Endometrium (tissue), 2 donors: ENCODE data around the gene MGAT5B.
"Not testable (repeated sequence)": the region's sequence is repeated elsewhere in the genome, so short reads cannot be mapped to it uniquely, and the experiment has no call there.

Experiments used
- FAIRE-seq: peaks from 2 replicates; lab custom pipeline; 2012; peaks lifted over from hg19 to GRCh38; lab: Jason Lieb, UNC
- donor health status: control.
- donor health status: control.

The MGAT5B gene, protein sequence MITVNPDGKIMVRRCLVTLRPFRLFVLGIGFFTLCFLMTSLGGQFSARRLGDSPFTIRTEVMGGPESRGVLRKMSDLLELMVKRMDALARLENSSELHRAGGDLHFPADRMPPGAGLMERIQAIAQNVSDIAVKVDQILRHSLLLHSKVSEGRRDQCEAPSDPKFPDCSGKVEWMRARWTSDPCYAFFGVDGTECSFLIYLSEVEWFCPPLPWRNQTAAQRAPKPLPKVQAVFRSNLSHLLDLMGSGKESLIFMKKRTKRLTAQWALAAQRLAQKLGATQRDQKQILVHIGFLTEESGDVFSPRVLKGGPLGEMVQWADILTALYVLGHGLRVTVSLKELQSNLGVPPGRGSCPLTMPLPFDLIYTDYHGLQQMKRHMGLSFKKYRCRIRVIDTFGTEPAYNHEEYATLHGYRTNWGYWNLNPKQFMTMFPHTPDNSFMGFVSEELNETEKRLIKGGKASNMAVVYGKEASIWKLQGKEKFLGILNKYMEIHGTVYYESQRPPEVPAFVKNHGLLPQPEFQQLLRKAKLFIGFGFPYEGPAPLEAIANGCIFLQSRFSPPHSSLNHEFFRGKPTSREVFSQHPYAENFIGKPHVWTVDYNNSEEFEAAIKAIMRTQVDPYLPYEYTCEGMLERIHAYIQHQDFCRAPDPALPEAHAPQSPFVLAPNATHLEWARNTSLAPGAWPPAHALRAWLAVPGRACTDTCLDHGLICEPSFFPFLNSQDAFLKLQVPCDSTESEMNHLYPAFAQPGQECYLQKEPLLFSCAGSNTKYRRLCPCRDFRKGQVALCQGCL

DNA sequence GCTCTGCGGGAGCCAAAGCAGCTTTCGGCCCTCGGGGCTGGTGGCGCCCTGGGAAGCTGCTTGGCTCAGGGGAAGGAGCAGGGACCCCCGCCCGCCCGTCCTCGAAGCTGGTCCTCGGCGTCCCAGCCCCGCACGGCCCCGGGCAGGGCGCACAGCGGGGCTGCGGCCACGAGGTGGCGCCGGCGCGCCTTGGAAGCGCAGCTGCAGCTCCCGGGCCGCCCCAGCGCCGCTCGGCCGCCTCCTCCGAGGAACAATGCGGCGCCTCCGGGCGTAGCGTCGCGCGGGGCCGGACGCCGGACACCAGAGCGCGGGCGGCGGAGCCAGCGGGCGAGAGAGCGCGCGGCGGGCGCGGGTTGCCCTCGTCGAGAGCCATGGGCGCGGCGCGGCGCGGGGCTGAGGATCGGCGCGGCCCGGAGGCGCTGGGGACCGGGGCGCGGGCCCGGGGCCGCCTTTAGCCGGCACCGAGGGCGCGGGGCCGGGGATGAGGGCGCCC, at the start of gene MGAT5B:
MGAT5B (plus strand) TSS at position 229 of the 493 bp plus-strand sequence. CDS start 626 bp downstream, outside the sequence.
- no peak for FAIRE-seq

DNA sequence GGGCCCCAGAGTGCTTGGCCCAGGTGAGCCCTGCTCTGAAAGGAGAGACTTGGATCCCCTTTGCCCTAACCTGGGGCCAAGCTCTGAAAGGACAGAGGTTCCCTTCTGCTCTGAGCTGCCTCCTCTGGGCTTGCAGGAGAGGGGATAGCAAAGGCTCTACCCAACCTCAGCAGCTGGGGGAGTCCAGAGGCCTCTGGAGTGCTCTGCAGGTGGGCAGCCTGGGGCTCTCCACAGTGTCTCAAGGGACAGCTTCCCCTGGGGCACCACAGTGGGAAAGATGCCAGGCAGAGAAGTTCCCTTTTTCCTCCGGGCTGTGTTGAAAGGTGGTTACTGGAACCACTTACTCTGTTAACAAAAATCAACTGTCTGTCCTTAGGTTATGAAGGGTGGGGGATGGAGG, 48.2 kb upstream of the MGAT5B start:
- no peak for FAIRE-seq

DNA sequence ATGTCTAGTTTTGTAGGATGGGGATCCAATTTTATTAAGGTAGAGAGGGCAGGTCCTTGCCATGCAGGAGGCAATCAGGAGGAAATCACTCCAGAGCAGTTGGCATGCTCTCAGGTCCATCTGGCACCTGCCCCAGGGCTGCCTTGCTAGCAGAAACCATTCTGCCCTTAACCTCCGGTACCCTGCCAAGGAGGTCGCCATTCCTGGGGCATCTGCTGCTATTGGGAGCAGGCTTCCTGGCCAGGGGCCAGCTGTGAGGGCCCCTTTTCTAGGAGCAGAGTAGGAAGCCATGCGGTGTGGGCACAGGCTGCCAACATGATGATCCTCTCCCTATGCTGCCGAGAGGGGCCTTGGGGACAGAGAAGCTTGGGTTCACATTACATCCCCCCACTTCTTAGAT, 47.6 kb upstream of the MGAT5B start:
- no peak for FAIRE-seq

DNA sequence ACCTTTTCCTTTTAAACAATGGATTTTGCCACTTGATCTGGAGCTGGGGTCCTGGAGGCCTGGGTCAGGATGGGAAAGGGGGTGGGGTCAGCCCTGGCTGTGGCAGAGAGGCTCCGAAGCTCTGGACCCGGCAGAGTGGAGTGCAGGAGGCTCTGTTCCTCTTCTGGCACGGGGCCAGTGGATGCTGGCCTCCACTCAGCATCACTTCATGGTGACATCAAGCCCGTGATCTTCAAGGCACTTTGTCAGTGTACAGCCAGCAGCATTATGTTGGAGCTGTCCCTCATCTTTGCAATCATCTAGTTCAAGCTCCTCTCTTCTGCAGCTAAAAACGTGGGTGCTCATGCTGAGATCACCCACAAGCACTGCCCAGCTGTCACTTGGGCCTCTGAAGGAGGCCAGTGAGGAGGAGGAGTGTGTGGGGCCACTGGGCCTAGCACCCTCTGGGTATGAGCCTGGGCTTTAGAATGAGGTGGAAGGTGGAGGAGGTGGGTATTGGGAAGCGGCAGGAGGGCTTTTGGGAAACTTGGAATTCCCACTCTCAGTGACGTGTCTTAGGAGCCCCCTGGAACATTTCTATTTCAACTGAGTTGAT, 45.9 kb upstream of the MGAT5B start:
- FAIRE-seq, result no peak

DNA sequence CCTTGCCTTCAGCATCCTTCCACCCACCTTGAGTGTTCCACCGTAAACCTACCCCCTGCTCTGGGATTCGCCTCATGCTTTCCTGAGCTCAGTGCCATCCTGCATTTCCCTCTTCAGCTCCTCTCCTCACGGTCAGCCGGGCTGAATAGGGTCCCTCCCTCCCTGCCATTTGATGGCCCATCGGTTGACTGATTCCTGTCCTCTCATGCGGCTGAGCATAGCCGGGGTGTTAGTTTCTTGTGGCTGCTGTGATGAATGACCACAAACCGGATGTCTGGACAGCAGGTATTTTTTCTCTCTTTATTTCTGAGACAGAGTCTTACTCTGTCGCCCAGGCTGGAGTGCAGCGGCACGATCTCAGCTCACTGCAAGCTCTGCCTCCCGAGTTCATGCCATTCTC, 44.1 kb upstream of the MGAT5B start:
- FAIRE-seq, result no peak

DNA sequence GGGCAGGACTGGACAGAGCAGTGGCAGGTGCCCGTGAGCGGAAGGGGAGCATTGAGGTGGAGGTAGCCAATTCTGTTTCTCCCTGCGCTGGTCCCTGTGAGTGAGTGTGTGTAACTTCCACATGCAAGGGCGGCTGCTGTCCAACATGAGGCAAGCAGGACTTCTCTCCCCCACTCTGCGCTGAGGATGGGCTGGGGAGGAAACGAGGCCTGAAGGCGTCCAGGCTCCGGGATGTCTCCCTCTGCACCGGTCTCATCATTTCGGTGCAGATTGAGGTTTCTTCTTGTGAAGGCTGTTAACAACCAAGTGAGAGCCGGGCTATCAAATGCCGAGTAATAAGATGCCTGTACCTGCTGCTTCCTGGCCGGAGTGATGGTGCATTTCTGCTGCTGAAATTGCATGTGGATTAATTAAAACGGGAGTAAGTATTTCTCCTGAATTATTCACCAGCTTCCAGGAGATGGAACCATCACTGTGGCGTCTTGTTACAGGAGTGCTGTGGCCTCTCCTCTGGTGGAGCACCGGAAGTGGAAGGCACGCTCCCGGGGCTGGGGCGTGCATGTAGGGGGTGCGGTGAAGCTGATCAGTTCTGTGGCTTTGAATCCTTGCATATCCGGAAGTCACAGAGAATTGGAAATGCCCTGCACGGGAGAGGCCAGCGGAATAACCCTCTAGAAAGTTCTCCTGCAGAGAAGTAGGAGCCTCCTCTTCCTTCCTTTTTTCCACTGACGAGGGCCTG, 41.7 kb upstream of the MGAT5B start:
- FAIRE-seq, result no peak

DNA sequence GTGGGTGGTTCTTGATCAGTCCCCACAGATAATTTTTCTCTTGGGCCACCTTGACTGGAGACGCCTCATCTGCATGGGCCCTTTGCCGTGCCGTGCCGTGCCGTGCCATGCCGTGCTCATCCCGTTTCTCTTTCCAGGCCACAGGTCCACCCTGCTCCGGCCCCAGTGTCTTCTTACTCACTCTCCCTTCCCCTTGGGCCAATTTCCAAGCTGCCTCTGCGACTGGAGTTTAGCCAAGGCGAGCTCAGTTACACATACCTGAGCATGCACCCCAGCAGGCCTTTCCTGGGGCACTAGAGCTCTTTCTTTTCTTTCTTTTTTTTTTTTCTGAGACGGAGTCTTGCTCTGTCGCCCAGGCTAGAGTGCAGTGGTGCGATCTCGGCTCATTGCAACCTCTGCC, 40.5 kb upstream of the MGAT5B start:
- no peak for FAIRE-seq

DNA sequence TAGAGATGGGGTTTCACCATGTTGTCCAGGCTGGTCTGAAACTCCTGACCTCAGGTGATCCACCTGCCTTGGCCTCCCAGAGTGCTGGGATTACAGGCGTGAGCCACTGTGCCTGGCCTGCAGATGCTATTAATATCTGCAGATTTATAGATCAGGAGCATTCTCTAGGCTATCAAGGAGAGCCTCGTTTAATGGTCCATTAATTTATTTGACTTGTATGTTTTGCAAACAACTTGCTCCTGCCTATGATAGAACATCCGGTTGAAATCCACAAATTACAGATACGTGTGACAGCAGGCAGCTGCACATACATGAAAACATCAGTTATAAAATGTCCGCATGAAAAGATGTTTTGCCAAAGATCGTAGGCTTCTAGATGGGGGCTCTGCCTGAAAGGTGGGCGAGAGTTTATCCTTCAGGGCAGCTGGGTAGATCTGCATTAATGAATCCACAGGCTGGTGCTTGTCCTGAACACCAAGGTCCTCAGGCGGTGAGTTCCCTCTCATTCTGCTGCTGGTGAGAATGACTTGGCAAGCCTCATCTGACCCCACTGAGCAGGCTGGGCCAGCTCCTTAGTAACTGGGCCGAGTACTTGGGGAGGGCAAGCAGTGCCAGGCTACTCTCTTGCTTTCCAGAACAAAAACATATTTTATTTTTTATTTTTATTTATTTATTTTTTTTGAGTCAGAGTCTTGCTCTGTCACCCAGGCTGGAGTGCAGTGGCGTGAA, 37.1 kb upstream of the MGAT5B start:
- no peak for FAIRE-seq

DNA sequence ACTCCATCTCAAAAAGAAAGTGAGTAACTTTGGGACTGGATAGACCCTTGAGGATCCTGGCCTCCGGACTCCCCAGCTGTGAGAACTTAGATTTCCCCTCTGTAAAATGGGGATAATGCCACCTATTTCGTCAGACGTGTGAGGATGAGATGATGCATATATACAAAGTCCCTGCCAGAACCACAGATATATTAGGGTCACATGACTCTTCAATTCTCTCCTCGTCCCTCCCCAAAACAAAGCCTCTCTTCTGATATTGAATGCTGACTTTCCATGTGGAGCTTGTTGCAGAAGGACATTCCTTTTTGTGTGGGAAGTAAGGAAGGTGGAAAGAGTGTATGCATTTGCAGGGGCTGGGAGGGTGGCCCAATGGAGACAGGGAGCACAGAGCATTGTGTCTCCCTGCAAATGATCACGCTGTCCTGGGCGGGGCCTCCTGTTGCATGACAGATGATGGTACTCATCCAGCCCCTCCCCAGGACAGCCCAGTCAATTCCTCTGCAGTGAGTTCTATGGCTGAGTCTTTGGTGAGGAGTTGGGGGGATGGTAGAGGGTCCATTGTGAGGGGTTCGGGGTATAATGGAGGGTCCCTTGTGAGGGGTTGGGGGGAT, 35.1 kb upstream of the MGAT5B start:
- no peak for FAIRE-seq

DNA sequence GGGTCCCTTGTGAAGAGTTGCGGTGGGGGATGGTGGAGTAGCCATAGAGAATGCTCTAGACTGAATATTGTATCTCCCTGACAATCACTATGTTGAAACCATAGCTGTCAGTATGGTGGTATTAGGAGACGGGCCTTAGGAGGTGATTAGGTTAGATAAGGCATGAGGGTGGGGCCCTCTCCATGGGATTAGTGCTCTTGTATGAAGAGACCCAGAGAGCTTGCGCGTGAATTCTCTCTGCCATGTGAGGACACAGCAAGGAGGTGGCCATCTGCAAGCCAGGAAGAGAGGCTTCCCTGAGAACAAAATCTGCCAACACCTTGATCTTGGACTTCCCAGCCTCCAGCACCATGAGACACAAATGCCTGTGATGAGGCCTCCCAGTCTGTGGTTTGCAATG, 34.5 kb upstream of the MGAT5B start:
- no peak for FAIRE-seq

DNA sequence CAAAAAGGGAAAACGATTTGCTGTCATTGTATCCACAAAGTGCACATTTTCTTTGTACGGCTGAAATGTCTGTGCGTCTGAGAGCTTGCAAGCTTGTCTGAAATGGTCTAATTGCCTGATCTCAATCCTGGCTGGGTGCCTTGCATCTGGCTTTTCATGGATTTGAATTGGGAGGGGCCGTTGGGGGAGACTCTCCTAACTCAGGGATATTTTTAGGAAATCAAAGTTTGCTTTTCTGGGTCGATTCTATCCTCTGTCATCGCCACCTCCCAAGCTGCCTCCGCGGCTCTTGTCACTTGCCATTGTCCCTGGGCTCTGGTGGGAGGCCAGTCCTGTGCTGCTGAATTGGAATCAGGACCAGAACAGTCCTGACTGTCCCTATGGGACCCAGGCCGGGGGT, 33.3 kb upstream of the MGAT5B start:
- no peak for FAIRE-seq

DNA sequence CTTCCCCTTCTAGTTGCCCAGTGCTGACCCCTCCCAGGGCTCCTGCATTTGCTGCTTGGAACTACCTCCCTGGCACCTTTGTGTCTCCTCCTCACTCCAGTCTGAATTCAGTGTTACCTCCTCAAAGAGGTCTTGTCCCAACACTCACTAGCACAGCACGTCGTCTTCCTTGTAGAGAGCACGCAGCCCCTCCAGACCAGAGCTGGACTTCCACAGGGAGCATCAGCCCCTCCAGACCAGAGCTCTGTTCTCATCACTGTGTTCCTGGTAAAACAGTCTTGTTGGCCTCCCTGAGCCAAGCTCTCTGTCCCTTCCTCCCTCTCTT, 27.8 kb upstream of the MGAT5B start:
- no peak for FAIRE-seq

DNA sequence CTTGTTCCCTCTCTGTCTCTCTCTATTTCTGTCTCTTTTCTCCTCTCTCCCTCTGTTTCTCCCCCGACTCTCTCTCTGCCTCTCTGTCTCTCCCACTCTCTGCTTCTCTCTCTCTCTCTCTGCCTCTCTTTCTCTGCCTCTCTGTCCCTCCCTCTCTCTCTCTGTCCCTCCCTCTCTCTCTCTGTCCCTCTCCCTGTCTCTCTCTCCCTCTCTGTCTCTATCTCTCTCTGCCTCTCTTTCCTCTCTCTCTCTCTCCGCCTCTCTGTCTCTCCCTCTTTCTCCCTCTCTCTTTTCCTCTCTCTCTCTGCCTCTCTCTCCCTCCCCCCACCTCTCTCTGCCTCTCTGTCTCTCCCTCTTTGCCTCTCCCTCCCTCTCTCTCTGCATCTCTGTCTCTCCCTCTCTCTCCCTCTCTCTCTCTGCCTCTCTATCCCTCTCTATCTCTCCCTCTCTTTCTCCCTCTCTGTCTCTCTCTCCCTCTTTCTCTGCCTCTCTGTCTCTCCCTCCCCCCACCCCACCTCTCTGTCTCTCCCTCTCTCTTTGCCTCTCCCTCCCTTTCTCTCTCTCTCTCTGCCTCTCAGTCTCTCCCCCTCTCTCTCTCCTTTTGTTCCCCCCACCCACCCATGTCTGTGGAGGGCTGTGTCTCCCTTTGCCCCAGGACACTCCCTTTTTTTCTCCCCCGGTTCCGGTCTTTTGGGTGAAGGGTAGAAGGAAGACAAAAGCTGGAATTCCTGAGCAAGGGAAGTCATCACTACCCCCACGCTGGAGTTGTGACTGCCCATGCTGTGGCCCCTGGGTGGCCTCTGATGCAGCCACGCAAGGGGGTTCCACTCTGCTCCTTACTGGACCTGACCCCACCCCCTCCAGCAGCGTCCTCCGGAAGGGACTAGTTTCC, 27.1 kb upstream of the MGAT5B start:
- FAIRE-seq, result no peak

DNA sequence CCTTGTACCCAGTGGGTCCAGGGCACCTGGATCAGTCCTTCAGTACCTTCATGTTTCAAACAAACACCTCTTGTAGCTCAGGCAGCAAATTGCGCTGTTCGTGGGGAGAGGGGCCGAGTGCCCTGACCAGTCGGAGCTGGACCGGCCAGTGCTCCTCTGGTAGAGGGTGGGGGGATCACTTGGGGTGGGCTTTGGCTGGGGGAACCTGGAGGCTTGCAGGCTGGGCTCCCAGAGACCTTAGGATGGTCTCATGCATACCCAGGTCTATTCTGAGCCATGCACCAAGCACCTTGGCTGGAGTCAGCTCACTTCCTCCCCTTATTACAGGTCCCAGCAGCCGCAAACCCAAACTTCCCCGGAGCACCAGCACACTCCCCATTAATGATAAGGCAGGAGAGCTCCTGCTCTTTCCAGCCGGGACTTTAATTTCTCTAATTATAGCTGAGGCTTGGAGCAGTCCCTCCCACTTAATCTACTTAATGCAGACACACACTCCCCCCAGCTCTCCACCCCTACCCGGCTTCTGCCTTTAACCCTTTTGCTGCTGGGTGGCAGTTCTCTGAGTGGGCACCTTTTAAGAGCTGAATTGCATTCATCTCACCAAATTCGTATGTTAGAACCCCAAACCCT, 26.3 kb upstream of the MGAT5B start:
- no peak for FAIRE-seq

DNA sequence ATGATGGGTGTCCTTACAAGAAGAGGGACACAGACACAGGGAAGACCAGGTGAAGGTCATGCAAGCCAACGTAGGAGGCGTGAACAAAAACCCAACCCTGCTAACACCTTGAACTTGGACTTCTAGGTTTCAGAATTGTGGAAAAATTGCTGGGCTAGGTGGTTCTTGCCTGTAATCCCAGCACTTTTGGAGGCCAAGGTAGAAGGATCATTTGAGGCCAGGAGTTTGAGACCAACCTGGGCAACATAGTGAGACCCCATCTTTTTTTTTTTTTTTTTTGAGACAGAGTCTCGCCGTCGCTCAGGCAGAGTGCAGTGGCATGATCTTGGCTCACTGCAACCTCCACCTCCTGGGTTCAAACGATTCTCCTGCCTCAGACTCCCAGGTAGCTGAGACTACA, 25.1 kb upstream of the MGAT5B start:
- FAIRE-seq, result not testable (repeated sequence)

DNA sequence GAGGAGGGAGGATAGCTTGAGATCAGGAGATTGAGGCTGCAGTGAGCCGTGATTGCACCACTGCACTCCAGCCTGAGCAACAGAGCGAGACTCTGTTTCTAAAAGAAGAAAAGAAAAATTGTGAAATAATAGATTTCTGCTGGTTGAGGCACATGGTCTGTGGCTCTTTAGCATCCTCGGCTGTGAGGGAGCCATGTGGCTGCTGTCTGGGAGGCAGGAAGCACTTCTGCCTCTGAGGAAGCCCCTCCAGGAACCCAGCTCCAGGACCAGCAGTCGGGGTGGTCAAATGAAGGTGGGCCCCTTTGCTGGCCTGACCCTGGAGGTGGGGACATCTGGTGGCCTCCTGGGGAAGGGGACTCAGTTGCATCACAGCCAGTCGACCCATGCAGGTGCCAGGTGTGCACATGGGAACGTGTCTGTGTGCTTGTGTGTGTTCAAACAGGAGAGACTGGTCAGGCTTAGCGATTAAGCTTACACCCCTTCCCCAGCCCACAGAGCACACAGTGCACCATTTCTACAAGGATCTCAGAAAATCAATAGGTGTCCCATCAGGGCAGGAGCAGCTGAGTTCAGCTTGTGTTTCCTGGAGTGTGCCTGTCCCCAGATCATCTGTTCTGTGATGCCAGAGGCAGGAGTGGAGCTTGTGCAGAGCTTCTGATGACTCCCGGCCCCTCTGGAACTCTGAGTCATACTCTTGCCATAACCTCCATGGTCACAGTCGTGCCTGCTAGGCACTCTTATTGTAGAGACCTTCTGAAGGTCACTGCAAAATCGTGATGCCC, 24.3 kb upstream of the MGAT5B start:
- no peak for FAIRE-seq

DNA sequence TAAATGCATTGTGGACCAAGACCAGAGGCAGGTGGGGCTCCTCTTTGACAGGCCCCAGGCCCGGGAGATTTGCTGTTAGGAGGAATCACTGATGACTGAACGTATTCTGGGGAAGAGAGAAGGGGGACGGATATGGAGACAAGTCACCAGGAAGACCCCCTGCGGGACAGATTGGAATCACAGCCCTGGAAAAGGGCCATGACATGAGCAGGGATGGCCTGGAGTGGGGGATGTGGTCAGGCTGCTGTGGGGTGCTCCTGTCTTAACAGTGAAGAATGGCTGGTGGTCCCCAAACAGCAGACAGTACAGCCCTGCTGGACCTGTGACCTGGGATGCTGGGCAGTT, 23.7 kb upstream of the MGAT5B start:
- FAIRE-seq, result no peak

DNA sequence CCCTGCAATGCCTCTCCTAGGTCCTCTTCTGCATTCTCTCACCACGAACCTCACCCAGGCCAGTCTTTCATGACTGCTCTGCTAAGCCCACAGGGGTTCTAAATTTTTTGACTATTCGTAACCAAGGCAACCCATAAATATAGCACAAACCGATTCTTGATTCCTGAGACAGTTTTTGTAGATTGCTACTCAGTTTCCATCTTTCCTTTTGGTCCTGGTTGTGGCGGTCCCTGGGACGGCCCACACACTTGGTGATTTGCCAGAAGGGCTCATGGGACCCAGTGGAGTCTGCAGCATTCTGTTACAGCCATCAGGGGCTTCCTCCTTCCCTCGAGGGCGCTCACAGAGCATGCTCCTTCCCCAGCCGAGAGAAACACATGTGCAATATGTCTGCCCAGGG, 23.4 kb upstream of the MGAT5B start:
- FAIRE-seq, result no peak

DNA sequence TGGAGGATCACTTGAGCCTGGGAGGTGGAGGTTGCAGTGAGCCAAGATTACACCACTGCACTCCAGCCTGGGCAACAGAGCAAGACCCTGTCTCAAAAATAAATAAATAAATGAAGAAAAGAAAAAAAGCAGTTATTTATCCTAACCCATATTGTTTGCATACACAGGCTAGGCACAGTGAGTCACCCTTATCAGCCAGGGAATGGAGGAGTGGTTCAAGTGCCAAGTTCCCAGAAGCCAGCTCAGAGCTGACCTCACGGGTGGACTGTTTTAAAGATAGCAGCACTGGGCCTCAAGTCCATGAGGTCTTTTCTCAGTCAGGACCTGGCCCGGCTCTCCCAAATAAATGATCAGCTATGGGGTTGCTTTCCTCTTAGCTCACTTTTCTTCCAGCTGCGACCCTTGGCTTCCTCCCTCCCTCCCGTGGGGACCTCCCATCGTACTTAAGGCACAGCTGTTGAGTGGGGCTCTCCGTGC, 22.6 kb upstream of the MGAT5B start:
- FAIRE-seq, result no peak
